Suppressor macrophage treated with lipopolysaccharide for 4 hours (primary cell): ENCODE data around the gene ANO4.
"Not testable (repeated sequence)": the region's sequence is repeated elsewhere in the genome, so short reads cannot be mapped to it uniquely, and the experiment has no call there.

Source experiments
- DNase-seq: peaks from one replicate; pipeline ENCODE4 v3.0.0-alpha.2; 2020

Gene ANO4

GRCh38 chr12:100955139-100955538 lies 160.6 kb downstream of the ANO4 start:
- DNase-seq, result no peak

GRCh38 chr12:100956311-100956852 lies 161.8 kb downstream of the ANO4 start:
- DNase-seq, result no peak

- DNase-seq, result no peak
Measured at GRCh38 chr12:100959481-100959880, 164.9 kb downstream of the ANO4 start.

- no peak for DNase-seq
Measured at GRCh38 chr12:100962086-100962712, 167.6 kb downstream of the ANO4 start.

GRCh38 chr12:100963381-100963780 lies 168.8 kb downstream of the ANO4 start:
- DNase-seq, result no peak

GRCh38 chr12:100964028-100964427 lies 169.5 kb downstream of the ANO4 start:
- no peak for DNase-seq

- DNase-seq, result no peak
Measured at GRCh38 chr12:100967189-100967588, 172.6 kb downstream of the ANO4 start.

- no peak for DNase-seq
Measured at GRCh38 chr12:100970894-100971293, 176.3 kb downstream of the ANO4 start.

GRCh38 chr12:100972121-100972520 lies 177.5 kb downstream of the ANO4 start:
- DNase-seq, result no peak

- no peak for DNase-seq
Measured at GRCh38 chr12:100974341-100974740, 179.8 kb downstream of the ANO4 start.

GRCh38 chr12:100974747-100975146 lies 180.2 kb downstream of the ANO4 start:
- no peak for DNase-seq

- DNase-seq, result no peak
Measured at GRCh38 chr12:100976735-100977134, 182.2 kb downstream of the ANO4 start.

GRCh38 chr12:100980856-100981255 lies 186.3 kb downstream of the ANO4 start:
- DNase-seq, result no peak

GRCh38 chr12:100982511-100983183 lies 188.1 kb downstream of the ANO4 start:
- no peak for DNase-seq

- DNase-seq, result no peak
Measured at GRCh38 chr12:100984796-100985195, 190.2 kb downstream of the ANO4 start.

- DNase-seq, result no peak
Measured at GRCh38 chr12:100986595-100987547, 192.3 kb downstream of the ANO4 start.

GRCh38 chr12:100987552-100988521 lies 193.3 kb downstream of the ANO4 start:
- DNase-seq, result peak; percentile 51

- not testable (repeated sequence) for DNase-seq
Measured at GRCh38 chr12:100989509-100989908, 194.9 kb downstream of the ANO4 start.

- no peak for DNase-seq
Measured at GRCh38 chr12:100991102-100991501, 196.5 kb downstream of the ANO4 start.

GRCh38 chr12:100992194-100992593 lies 197.6 kb downstream of the ANO4 start:
- no peak for DNase-seq

GRCh38 chr12:100993916-100994450 lies 199.4 kb downstream of the ANO4 start:
- DNase-seq, result no peak

GRCh38 chr12:100995201-100995600 lies 200.6 kb downstream of the ANO4 start:
- DNase-seq, result peak; percentile 70
